ENCODE data around the gene TDP1.
A peak's percentile ranks its signal among the peaks of the same experiment; 100 is the strongest.

TDP1 gene

GRCh38 chr14:89955745-89956660 lies at the start of gene TDP1:
TSS of gene TDP1 (plus strand) at chr14:89955927. CDS start at chr14:89963115, 7,188 bp downstream.
- DNase-seq (ENCODE audit: low spot score): peak; percentile 97

GRCh38 chr14:89906000-89906399 lies 49.7 kb upstream of the TDP1 start:
- DNase-seq (ENCODE audit: low spot score): no peak

GRCh38 chr14:89907655-89908054 lies 48.1 kb upstream of the TDP1 start:
- DNase-seq (ENCODE audit: low spot score): no peak

GRCh38 chr14:89908712-89909450 lies 46.8 kb upstream of the TDP1 start:
- no peak for DNase-seq (ENCODE audit: low spot score)

- DNase-seq (ENCODE audit: low spot score): no peak
Observed at GRCh38 chr14:89909586-89909985, 46.1 kb upstream of the TDP1 start.

GRCh38 chr14:89910691-89911009 lies 45.1 kb upstream of the TDP1 start:
- no peak for DNase-seq (ENCODE audit: low spot score)

- DNase-seq (ENCODE audit: low spot score): peak; percentile 60
Observed at GRCh38 chr14:89911010-89911919, 44.5 kb upstream of the TDP1 start.

- no peak for DNase-seq (ENCODE audit: low spot score)
Observed at GRCh38 chr14:89912221-89912620, 43.5 kb upstream of the TDP1 start.

GRCh38 chr14:89912667-89913211 lies 43.0 kb upstream of the TDP1 start:
- peak; percentile 93 for DNase-seq (ENCODE audit: low spot score)

- peak; percentile 55 for DNase-seq (ENCODE audit: low spot score)
Observed at GRCh38 chr14:89915114-89915878, 40.4 kb upstream of the TDP1 start.

GRCh38 chr14:89918721-89919120 lies 37.0 kb upstream of the TDP1 start:
- no peak for DNase-seq (ENCODE audit: low spot score)

GRCh38 chr14:89920056-89920455 lies 35.7 kb upstream of the TDP1 start:
- DNase-seq (ENCODE audit: low spot score): no peak

GRCh38 chr14:89921346-89921745 lies 34.4 kb upstream of the TDP1 start:
- DNase-seq (ENCODE audit: low spot score): no peak

- DNase-seq (ENCODE audit: low spot score): peak; percentile 68
Observed at GRCh38 chr14:89922031-89922907, 33.5 kb upstream of the TDP1 start.

GRCh38 chr14:89924268-89924667 lies 31.5 kb upstream of the TDP1 start:
- DNase-seq (ENCODE audit: low spot score): no peak

- DNase-seq (ENCODE audit: low spot score): peak; percentile 9
Observed at GRCh38 chr14:89926694-89927093, 29.0 kb upstream of the TDP1 start.

- no peak for DNase-seq (ENCODE audit: low spot score)
Observed at GRCh38 chr14:89927186-89927865, 28.4 kb upstream of the TDP1 start.

- DNase-seq (ENCODE audit: low spot score): no peak
Observed at GRCh38 chr14:89933002-89933401, 22.7 kb upstream of the TDP1 start.

- no peak for DNase-seq (ENCODE audit: low spot score)
Observed at GRCh38 chr14:89936654-89937185, 19.0 kb upstream of the TDP1 start.
